ENCODE results near the gene NYNRIN. TPM values are rescaled to one million over a fixed set of nuclear protein-coding genes. Genes with fewer than 3 reads are reported as not detected.

The NYNRIN gene
- total RNA-seq, 1 experiment from 2014 or later, result 18.7 TPM

- Mint-ChIP-seq H3K9me3 (no peaks in the 10 kb centered on the region), H3K27ac (no peak overlapping the region), H3K36me3 (ENCODE audit: insufficient read depth in 1 of 3, low read depth in 3 of 3) (peaks cover 11 to 21% (median 16%) of the 10 kb centered on the region in 3 experiments; a peak in 6 of 7 replicates), H3K4me3 (no peak overlapping the region), H3K27me3 (ENCODE audit: low read depth) (peaks cover 22% of the 10 kb centered on the region), H3K4me1 (0 out of 4 replicates have a peak, but pooled peaks cover 0 to 3% of the 10 kb centered on the region in 2 experiments)
- Histone ChIP-seq H2BK12ac (ENCODE audit: insufficient read length, low read depth, low read length) (no peak overlapping the region), H3T11ph (ENCODE audit: low read length) (no peak overlapping the region), H3K27me3 (ENCODE audit: insufficient read depth, low read length) (no peaks in the 10 kb centered on the region; the same call in 1 of the 2 replicates), H3K4me2 (ENCODE audit: insufficient read depth, insufficient read length, low read length) (no peak overlapping the region), H3K23ac (ENCODE audit: insufficient read length, low read depth, low read length) (no peak overlapping the region), H4K91ac (ENCODE audit: insufficient read length, low read depth, low read length) (no peak overlapping the region), H4K5ac (ENCODE audit: insufficient read length, low read depth, low read length) (no peak overlapping the region), H3K79me1 (ENCODE audit: insufficient read depth, low read depth, low read length, poor library complexity, severe bottlenecking) (no peaks in the 10 kb centered on the region), H3K14ac (ENCODE audit: insufficient read depth, low read length) (no peak overlapping the region), H3K4me1 (ENCODE audit: insufficient read depth, low read length) (no peaks in the 10 kb centered on the region), H2BK120ac (ENCODE audit: low read depth, low read length, poor library complexity, severe bottlenecking) (no peak overlapping the region), H3K27ac (ENCODE audit: insufficient read length, low read depth, low read length) (no peak overlapping the region), H3K4ac (ENCODE audit: low read depth, low read length) (no peak overlapping the region), H3K18ac (ENCODE audit: insufficient read length, low read depth, low read length) (no peak overlapping the region), H4K8ac (replicated peaks; ENCODE audit: insufficient read length, low read depth, low read length) (no peak overlapping the region), H2AFZ (ENCODE audit: low read length) (no peak overlapping the region), H3K9me3 (ENCODE audit: control insufficient read depth, low read depth, low read length) (no peaks in the 10 kb centered on the region), H3K79me2 (ENCODE audit: insufficient read depth, low read length) (no peaks in the 10 kb centered on the region), H3K23me2 (ENCODE audit: insufficient read length, low read depth, low read length, poor library complexity, severe bottlenecking) (no peaks in the 10 kb centered on the region), H3K9ac (ENCODE audit: extremely low read depth, insufficient read length, low read length) (no peak overlapping the region), H2BK20ac (ENCODE audit: low read depth, low read length, poor library complexity, severe bottlenecking) (no peak overlapping the region), H3K56ac (ENCODE audit: insufficient read length, low read depth, low read length) (no peak overlapping the region), H2BK5ac (ENCODE audit: insufficient read length, low read length) (no peak overlapping the region), H2BK15ac (ENCODE audit: low read depth, low read length) (no peak overlapping the region), H2AK5ac (ENCODE audit: insufficient read length, low read length) (no peak overlapping the region), H4K20me1 (ENCODE audit: control insufficient read depth, insufficient read depth, insufficient read length) (no peaks in the 10 kb centered on the region)
- TF ChIP-seq CTCF (conservative IDR thresholded peaks at IDR 0.05), result no peak
- DNase-seq, result no peak
- no CpG with 5 or more reads among the region's 6 CpGs for WGBS (ENCODE audit: extremely low coverage, insufficient read length, low lambda C conversion rate)
Observed at GRCh38 chr14:24418492-24418873, 19.7 kb downstream of the NYNRIN start.
